RWPE1 (cell line): Measurements from ENCODE around the gene TRIM22.

ENCODE experiments used
- CTCF ChIA-PET: fragments of 350-600 bp; sonication (Branson Sonifier 250); formaldehyde crosslinking; extraction: SDS; loops from one replicate; lab custom pipeline; 2021; lab: Yijun Ruan, JAX
- POLR2A ChIA-PET: fragments of 400-600 bp; formaldehyde crosslinking; extraction: SDS; loops from one replicate; lab custom pipeline; 2020; ENCODE audit warnings: antibody characterized with exemption; ENCODE audit not compliant: low non-redundant PET; lab: Yijun Ruan, JAX
- DNase-seq: peaks from one replicate; pipeline ENCODE4 v3.0.0; 2012; ENCODE audit warnings: low spot score
- H3K27ac ChIP-seq: fragments of 450-650 bp; 2 replicates; pipeline ENCODE4 v1.5.1; 2017
- CTCF ChIP-seq: fragments of 450-650 bp; conservative IDR thresholded peaks from 2 replicates; pipeline ENCODE4 v1.5.1; 2017; ENCODE audit warnings: low read depth, mild to moderate bottlenecking

The TRIM22 gene

DNA sequence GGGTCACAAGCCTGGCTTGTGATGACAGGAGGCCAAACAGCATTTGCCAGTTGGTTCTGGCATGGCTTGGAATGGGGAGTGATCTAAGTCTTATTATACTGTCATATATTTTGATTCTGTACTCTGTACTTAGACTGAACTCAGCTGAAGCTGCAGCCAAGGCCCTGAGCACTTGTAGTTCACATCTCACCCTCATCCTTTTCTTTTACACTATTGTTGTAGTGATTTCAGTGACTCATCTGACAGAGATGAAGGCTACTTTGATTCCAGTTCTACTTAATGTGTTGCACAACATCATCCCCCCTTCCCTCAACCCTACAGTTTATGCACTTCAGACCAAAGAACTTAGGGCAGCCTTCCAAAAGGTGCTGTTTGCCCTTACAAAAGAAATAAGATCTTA is 47.5 kb downstream of the TRIM22 start:
- TF ChIP-seq CTCF: no peak
- ChIA-PET CTCF (no interaction called here), POLR2A (interaction anchor here (0.6 kb wide), 1 partner anchor 10 kb away, joined by 3 read pairs; no protein-coding TSS in a partner anchor)
- H3K27ac ChIP-seq: no peak overlapping the region
- DNase-seq: no peak

DNA sequence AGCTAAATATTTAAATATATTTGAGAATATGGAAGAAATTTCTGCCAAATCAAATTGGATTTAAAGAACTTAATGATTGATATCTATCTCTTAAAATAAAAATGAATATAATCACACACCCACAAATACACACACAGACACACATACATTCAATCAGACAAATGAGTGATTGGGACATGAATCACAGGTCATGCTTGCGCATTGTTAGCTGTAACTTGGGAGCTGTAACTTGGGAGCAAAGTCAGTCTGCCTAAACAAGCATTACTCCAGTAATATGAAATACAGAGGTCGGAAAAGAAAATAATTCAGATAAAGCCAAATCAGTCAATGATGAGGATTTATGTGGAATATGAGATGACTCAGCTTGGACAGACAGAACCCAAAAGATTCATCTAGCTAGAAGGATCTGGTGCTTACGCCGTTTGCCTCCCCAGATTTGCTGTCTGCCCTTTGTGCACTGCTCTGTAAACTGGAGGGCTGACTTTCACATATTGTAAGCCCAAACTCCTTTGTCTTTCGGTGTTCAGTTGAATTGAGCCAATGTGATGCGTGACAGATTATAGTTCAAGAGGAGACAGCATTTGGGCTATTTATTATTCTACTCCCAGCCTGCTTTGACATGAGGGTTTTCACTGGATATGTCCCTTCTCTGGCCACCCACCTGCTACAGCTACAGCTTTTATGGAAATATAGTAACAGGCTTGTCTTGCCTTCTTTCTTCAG is 48.2 kb downstream of the TRIM22 start:
- CTCF ChIA-PET: no interaction called here
- DNase-seq: no peak
- no peak overlapping the region for H3K27ac ChIP-seq
- POLR2A ChIA-PET: no interaction called here
- no peak for TF ChIP-seq CTCF

DNA sequence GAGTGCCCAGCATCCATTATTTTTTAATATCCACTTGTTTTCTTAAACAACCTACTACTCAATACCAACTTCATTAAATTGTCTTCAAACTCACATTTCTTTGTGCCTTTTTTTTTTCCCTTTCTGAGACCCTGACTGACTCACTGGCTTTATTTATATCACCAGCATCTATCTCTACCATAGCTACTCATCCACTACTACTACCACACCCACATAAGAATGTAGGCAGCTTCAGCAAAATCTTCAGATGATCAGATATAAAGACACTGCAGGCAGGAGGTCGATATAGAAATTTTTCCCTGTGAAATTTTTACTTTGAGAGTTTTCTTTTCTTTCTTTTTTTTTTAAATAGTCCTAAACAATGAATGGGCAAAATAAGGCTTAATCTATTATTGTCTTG is 48.8 kb downstream of the TRIM22 start:
- ChIA-PET CTCF (no interaction called here), POLR2A (no interaction called here)
- no peak for DNase-seq
- no peak overlapping the region for H3K27ac ChIP-seq
- no peak for TF ChIP-seq CTCF

DNA sequence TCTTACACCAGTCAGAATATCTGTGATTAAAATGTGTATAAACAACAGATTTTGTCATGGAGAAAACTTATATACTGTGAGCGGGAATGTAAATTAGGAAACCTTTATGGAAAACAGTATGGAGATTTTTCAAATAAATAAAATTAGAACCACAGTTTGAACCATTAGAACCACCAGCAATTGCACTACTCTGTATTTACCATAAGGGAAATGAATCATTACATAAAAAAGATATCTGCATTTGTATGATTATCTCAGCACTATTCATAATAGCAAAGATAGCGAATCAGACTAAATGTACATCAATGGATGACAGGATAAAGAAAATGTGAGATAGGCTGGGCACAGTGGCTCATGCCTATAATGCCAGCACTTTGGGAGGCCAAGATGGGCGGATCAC is 57.0 kb downstream of the TRIM22 start:
- no peak overlapping the region for H3K27ac ChIP-seq
- TF ChIP-seq CTCF: no peak
- POLR2A ChIA-PET: no interaction called here
- no peak for DNase-seq
- CTCF ChIA-PET: no interaction called here

- no peak for DNase-seq
- TF ChIP-seq CTCF: no peak
- CTCF ChIA-PET: no interaction called here
- POLR2A ChIA-PET: no interaction called here
- no peak overlapping the region for H3K27ac ChIP-seq
Observed at GRCh38 chr11:5749836-5750235, 60.2 kb downstream of the TRIM22 start.

DNA sequence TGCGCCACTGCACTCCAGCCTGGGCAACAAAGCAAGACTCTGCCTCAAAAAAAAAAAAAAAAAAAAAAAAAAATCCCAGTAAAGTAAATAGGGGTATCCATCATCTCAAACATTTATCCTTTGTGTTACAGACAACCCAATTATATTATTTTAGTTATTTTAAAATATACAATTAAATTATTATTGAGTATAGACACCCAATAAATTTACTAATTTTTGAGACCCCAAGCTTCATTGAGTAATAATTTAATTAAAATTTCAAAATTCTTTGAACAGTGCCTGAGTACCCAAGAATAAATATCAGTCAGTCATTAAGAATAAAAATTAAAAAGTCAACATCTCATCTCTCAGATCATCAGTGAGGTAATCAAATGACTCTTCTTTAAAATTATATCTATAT is 64.4 kb downstream of the TRIM22 start, which contains the start of gene OR52N4:
Gene OR52N4, plus strand, starts transcription at position 301 of the 400 bp plus-strand sequence. CDS start 498 bp downstream, outside the sequence.
- TF ChIP-seq CTCF: no peak
- ChIA-PET POLR2A (no interaction called here), CTCF (no interaction called here)
- no peak within 1 kb of the TSS for H3K27ac ChIP-seq
- no peak for DNase-seq
